HG03103 (cell line): ENCODE results near the gene SLC9C1.

Experiments used
- ATAC-seq: cut with Tn5 transposase; IDR thresholded peaks from one replicate; pipeline ENCODE4 v1.9.1; 2021; ENCODE audit warnings: low read depth; ENCODE audit not compliant: unreplicated experiment

The SLC9C1 gene

GRCh38 chr3:112307557-112307956 is 13.5 kb upstream of the SLC9C1 start:
- no peak for ATAC-seq

GRCh38 chr3:112306825-112307224 is 12.8 kb upstream of the SLC9C1 start:
- ATAC-seq = no peak

GRCh38 chr3:112304611-112305010 is 10.6 kb upstream of the SLC9C1 start:
- no peak for ATAC-seq

- peak; percentile 36 for ATAC-seq
Observed at GRCh38 chr3:112303764-112304325, 9.8 kb upstream of the SLC9C1 start.

GRCh38 chr3:112302881-112303763 is 9.1 kb upstream of the SLC9C1 start:
- peak; percentile 53 for ATAC-seq

- ATAC-seq = no peak
Observed at GRCh38 chr3:112302150-112302830, 8.3 kb upstream of the SLC9C1 start.

GRCh38 chr3:112298781-112299180 is 4.8 kb upstream of the SLC9C1 start:
- ATAC-seq = no peak

GRCh38 chr3:112297714-112298113 is 3.7 kb upstream of the SLC9C1 start:
- ATAC-seq = no peak

- ATAC-seq = no peak
Observed at GRCh38 chr3:112289011-112289410, 5.0 kb downstream of the SLC9C1 start.

GRCh38 chr3:112280266-112280665 is 13.8 kb downstream of the SLC9C1 start:
- ATAC-seq = no peak

- no peak for ATAC-seq
Observed at GRCh38 chr3:112273536-112273935, 20.5 kb downstream of the SLC9C1 start.

GRCh38 chr3:112261742-112262141 is 32.3 kb downstream of the SLC9C1 start:
- no peak for ATAC-seq

GRCh38 chr3:112260563-112260962 is 33.5 kb downstream of the SLC9C1 start:
- no peak for ATAC-seq

- no peak for ATAC-seq
Observed at GRCh38 chr3:112253301-112253971, 40.6 kb downstream of the SLC9C1 start.

GRCh38 chr3:112247900-112248299 is 46.1 kb downstream of the SLC9C1 start:
- ATAC-seq = peak; percentile 83

- ATAC-seq = no peak
Observed at GRCh38 chr3:112247350-112247749, 46.7 kb downstream of the SLC9C1 start.

- no peak for ATAC-seq
Observed at GRCh38 chr3:112233083-112233482, 60.9 kb downstream of the SLC9C1 start.

GRCh38 chr3:112231727-112232126 is 62.3 kb downstream of the SLC9C1 start:
- no peak for ATAC-seq

- ATAC-seq = no peak
Observed at GRCh38 chr3:112230033-112230432, 64.0 kb downstream of the SLC9C1 start.

GRCh38 chr3:112228786-112229185 is 65.2 kb downstream of the SLC9C1 start:
- ATAC-seq = no peak

- no peak for ATAC-seq
Observed at GRCh38 chr3:112200317-112200666, 93.7 kb downstream of the SLC9C1 start.
